Left ventricle myocardium inferior (tissue), 1 donor: ENCODE measurements around the gene TP53BP1. TPM values are rescaled to one million over a fixed set of nuclear protein-coding genes. Genes with fewer than 3 reads are reported as not detected.

Source experiments
- DNase-seq: peaks from one replicate; pipeline ENCODE4 v3.0.0-alpha.2; 2020
- H3K27ac ChIP-seq: fragments of 200-600 bp; replicated peaks from 2 replicates; pipeline ENCODE4 v1.8.0; 2021
- H3K27me3 ChIP-seq: fragments of 200-600 bp; 2 replicates; pipeline ENCODE4 v1.8.0; 2021; ENCODE audit warnings: low read depth
- H3K36me3 ChIP-seq: fragments of 200-600 bp; 2 replicates; pipeline ENCODE4 v1.8.0; 2021
- H3K4me1 ChIP-seq: fragments of 200-600 bp; 2 replicates; pipeline ENCODE4 v1.8.0; 2021
- H3K4me3 ChIP-seq: fragments of 200-600 bp; 2 replicates; pipeline ENCODE4 v1.8.0; 2021; ENCODE audit warnings: mild to moderate bottlenecking, moderate library complexity
- H3K9me3 ChIP-seq: fragments of 200-600 bp; replicated peaks from 2 replicates; pipeline ENCODE4 v1.8.0; 2021
- intact Hi-C: fragments of 100-400 bp; cut with micrococcal nuclease; formaldehyde crosslinking; loops from one replicate; pipeline ENCODE4 v1.11.0; 2022
- total RNA-seq: library from RNA; stranded (reverse); fragmentation: NEBNext Ultra II Directional; extraction: Animal tissue kit (Norgen Biotek cat#: 25700); gene quantifications from one replicate; pipeline ENCODE4 v1.2.1, GENCODE V29; 2021
- TF ChIP-seq, protein P1 (sequence below): fragments of 200-600 bp; IDR thresholded peaks from 2 replicates; pipeline ENCODE4 v1.8.0; 2021; ENCODE audit warnings: antibody characterized with exemption, mild to moderate bottlenecking, borderline replicate concordance
- donor health status: DM: no; HTN: yes; CAD: no; lungs with severe emphysema.

Gene TP53BP1
- total RNA-seq, 1 donor from 2014 or later: 28.6 TPM

DNA sequence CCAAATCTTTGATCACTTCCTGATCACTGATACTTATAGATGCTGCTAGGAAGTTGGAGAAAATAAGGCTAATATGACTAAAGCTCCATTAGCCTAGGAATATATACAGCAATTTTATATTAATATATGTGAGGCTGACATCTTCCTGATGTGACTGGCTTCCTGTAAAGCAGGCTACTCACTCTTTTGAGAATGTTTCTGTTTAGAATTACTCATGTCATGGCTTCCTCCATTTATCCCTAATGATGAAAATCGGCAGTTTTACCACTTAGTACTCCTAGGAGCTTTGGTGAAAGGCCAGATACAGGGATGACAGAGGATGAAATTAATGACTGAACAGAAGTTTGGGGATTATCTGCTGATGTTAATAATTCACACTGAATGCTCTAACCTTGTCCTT lies 20.6 kb upstream of the TP53BP1 start:
- no peak for DNase-seq
- Histone ChIP-seq H3K27ac (peak overlapping the region; percentile 80), H3K27me3 (peaks cover 8% of the 10 kb centered on the region), H3K9me3 (no peaks in the 10 kb centered on the region), H3K4me1 (peaks cover 83% of the 10 kb centered on the region), H3K36me3 (no peaks in the 10 kb centered on the region), H3K4me3 (no peak overlapping the region)
- TF ChIP-seq, protein P1, sequence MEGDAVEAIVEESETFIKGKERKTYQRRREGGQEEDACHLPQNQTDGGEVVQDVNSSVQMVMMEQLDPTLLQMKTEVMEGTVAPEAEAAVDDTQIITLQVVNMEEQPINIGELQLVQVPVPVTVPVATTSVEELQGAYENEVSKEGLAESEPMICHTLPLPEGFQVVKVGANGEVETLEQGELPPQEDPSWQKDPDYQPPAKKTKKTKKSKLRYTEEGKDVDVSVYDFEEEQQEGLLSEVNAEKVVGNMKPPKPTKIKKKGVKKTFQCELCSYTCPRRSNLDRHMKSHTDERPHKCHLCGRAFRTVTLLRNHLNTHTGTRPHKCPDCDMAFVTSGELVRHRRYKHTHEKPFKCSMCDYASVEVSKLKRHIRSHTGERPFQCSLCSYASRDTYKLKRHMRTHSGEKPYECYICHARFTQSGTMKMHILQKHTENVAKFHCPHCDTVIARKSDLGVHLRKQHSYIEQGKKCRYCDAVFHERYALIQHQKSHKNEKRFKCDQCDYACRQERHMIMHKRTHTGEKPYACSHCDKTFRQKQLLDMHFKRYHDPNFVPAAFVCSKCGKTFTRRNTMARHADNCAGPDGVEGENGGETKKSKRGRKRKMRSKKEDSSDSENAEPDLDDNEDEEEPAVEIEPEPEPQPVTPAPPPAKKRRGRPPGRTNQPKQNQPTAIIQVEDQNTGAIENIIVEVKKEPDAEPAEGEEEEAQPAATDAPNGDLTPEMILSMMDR: no peak
- intact Hi-C loops: no loop called here

DNA sequence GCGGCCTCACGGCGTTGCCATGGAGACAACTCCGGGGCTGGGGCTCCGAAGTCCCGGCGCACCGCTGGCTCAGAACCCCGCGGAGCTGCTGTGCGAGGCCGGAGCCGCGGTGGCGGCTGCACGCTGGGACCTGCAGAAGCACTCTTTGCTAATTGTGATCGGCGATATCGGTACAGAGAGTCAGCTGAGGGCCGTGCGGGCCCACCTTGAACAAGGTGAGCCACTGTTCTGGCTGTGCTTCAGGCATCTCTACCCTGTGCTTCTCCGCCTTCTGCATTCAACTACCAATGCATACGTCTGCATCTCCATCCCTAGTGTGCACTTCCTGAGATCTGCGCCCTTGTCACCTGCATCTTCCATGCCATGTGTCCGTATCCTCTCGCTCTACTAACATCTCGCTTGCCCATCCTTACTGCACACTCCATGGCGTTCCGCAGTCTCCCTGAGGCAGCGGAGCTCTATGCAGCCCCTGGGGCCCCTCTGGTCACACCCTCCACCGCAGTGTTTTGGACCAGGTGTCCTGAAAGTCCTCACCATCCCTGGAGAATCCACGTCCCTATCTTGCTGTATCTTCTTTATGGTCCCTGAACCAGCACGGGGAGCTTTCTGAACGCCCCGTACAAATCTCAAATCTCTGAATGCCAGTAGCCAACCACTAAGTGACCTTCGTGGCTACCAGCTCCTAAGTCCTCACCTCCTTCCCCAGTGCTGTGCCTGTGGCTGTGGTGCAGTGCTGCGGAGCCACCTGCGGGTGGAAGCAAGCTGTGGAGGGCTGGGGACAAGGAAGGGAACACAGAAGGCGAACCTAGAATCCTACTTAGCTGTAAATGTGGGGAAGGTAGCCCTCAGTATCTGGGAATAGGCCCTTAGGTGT lies 18.3 kb upstream of the TP53BP1 start:
- Histone ChIP-seq H3K4me3 (peak overlapping the region; percentile 73), H3K27ac (peak overlapping the region; percentile 94), H3K36me3 (no peaks in the 10 kb centered on the region), H3K9me3 (no peaks in the 10 kb centered on the region), H3K4me1 (peaks cover 66% of the 10 kb centered on the region), H3K27me3 (no peaks in the 10 kb centered on the region)
- intact Hi-C loops: no loop called here
- DNase-seq: no peak
- TF ChIP-seq, protein P1: peak; percentile 28

DNA sequence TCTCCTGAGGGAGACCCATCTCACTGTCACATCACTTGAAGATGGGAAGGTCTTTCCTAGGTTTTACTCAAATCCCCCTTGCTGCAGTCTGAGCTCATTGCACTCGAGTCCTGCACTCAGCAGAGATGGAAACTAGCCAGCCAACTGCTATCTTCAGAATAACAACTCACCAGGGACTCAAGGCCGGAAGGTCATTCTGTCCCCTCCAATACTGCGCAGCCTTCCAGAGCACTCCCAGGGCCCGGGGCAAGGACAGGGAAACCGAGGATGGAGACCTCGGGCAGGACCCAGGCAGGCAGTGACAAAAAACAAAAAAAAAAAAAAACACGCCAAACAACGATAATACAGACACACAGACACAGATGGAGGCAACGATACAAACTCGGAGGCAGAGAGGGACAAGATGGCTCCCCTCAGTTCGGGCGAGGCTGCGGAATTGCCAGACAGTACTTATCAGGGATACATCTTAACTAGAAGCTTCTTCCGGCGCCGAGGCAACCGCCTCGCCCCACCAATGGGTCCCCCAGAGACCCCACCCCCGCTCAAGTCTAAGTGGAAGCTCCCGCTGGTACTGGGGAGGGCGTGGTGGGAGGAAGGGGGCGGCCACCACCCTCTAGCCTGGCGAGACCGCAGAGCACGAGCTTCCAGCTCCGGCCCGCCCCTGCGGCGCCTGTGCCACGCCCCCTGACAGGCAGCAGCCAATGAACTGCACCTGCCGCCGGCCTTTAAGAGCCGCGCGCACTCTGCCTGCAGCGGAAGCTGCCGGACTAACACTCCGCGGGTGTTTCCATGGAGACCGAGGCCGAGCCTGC lies 17.4 kb upstream of the TP53BP1 start:
- peaks cover 58% of the 10 kb centered on the region for H3K4me1 ChIP-seq
- H3K4me3 ChIP-seq: peak overlapping the region; percentile 73
- peak; percentile 99 for DNase-seq
- TF ChIP-seq, protein P1: peak; percentile 67
- intact Hi-C loops: no loop called here
- no peaks in the 10 kb centered on the region for H3K36me3 ChIP-seq
- peak overlapping the region; percentile 94 for H3K27ac ChIP-seq
- no peaks in the 10 kb centered on the region for H3K27me3 ChIP-seq
- no peaks in the 10 kb centered on the region for H3K9me3 ChIP-seq

DNA sequence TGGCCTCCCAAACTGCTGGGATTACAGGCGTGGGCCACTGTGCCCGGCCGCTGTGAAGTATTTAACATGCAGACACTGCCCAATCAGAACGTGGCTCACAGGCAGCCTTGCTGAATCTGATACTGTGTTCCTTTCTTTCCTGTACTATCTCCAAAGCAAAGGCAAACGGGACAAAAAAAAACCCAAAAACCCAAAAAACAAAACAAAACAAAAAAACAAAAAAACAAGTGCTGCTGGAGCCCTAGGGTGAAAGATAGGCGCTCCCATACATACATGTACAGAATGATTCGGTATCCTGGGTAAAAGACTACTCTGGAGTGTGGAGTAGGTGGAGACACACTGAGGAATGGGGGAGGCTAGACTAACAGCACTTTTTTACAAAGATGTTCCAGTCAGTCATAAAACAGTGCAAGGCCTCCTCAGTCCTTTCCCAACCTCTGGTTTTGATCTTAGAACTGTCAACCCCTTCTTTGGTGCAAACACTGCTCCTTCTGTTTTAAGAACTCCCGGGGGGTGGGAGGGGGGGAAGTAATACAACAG lies 16.8 kb upstream of the TP53BP1 start:
- Histone ChIP-seq H3K27ac (peak overlapping the region; percentile 94), H3K27me3 (no peaks in the 10 kb centered on the region), H3K36me3 (no peaks in the 10 kb centered on the region), H3K4me1 (peaks cover 52% of the 10 kb centered on the region), H3K9me3 (no peaks in the 10 kb centered on the region), H3K4me3 (peak overlapping the region; percentile 73)
- TF ChIP-seq, protein P1: no peak
- intact Hi-C loops: no loop called here
- no peak for DNase-seq

DNA sequence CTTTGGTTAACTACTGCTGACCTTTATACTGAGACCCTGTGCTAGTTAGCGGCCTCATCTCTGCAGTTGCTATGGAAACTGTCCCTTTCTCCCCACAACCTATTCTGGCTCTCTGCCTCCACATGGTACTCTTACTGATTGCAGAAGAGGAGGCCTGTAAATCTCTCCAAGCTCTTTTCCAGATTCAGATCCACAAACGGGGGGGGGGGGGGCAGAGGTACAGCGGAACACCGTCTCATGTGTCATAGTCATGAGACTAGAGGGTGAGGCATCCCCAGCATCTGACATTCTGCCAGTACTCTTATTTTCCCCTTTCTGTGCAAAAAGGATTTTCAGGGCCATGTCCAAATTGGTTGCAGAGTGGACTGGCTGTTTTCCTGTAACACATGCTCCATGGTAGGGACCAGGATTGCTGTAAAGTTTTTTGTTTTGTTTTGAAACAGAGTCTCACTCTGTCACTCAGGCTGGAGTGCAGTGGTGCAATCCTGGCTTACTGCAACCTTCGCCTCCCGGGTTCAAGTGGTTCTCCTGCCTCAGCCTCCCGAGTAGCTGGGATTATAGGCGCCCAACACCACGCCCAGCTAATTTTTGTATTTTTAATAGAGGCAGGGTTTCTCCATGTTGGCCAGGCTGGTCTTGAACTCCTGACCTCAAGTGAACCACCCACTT lies 16.2 kb upstream of the TP53BP1 start:
- H3K4me1 ChIP-seq: peaks cover 46% of the 10 kb centered on the region
- no peaks in the 10 kb centered on the region for H3K36me3 ChIP-seq
- intact Hi-C loops: no loop called here
- H3K27ac ChIP-seq: peak overlapping the region; percentile 94
- no peaks in the 10 kb centered on the region for H3K9me3 ChIP-seq
- no peak for DNase-seq
- no peaks in the 10 kb centered on the region for H3K27me3 ChIP-seq
- H3K4me3 ChIP-seq: peak overlapping the region; percentile 73
- TF ChIP-seq, protein P1: no peak
